ENCODE data around the gene LDLRAD4.

LDLRAD4 gene

DNA sequence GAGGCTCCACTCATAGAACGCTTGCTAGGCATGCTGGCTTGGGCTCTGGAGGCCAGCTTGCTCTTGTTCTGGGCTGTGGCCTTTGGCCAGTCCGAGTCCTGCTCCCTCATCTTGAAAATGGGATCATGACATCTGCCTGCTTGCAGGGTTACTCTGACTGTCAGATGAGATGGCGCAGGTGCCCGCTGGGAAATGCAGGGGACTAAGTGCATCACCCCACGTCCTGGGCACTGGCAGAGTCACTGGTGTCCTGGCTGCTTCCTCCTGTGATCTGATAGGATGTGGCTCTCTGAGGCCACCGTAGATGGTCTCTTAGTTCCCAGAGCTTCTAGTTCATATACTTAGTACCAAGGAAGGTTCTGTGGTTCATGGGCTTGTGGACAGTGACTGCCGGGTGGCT is 18.5 kb downstream of the LDLRAD4 start:
- Histone ChIP-seq H2AFZ (no peak overlapping the region), H3K9me3 (ENCODE audit: control insufficient read depth, low read length) (no peaks in the 10 kb centered on the region), H3K27me3 (ENCODE audit: control insufficient read depth, insufficient read depth, low read length) (no peaks in the 10 kb centered on the region), H3K79me2 (peaks cover 21% of the 10 kb centered on the region), H3K4me3 (ENCODE audit: low read depth, low read length) (no peak overlapping the region), H3K9ac (no peak overlapping the region), H3K4me1 (no peaks in the 10 kb centered on the region), H3K27ac (no peak overlapping the region), H3K4me2 (ENCODE audit: low read length) (no peak overlapping the region), H3K36me3 (ENCODE audit: control insufficient read depth, insufficient read depth, low read length) (no peaks in the 10 kb centered on the region)
- no peak for TF ChIP-seq CTCF (IDR thresholded peaks at IDR 0.05)

DNA sequence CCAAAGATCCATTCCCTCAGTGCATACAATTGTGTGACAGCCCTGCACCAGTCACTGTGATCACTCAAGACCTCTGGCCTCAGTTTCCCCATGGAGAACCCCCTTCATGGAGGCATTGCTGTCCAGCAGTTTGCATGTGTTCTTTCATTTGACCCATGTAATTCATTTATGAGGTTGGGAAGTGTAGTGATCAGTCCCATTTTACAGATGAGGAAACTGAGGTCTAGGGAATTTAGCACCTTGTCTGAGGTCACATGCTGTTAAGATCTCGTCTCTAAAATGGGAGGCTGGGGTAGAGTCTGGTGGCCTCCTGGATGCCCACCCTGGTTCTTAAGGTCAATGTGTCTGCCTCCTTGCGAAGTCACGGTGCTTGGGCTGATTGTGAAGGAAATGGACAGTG is 19.1 kb downstream of the LDLRAD4 start:
- Histone ChIP-seq H3K4me3 (ENCODE audit: low read depth, low read length) (no peak overlapping the region), H2AFZ (no peak overlapping the region), H3K27ac (no peak overlapping the region), H3K4me1 (no peaks in the 10 kb centered on the region), H3K79me2 (peaks cover 17% of the 10 kb centered on the region), H3K9ac (no peak overlapping the region), H3K36me3 (ENCODE audit: control insufficient read depth, insufficient read depth, low read length) (no peaks in the 10 kb centered on the region), H3K27me3 (ENCODE audit: control insufficient read depth, insufficient read depth, low read length) (no peaks in the 10 kb centered on the region), H3K4me2 (ENCODE audit: low read length) (no peak overlapping the region), H3K9me3 (ENCODE audit: control insufficient read depth, low read length) (no peaks in the 10 kb centered on the region)
- TF ChIP-seq CTCF (IDR thresholded peaks at IDR 0.05): no peak

DNA sequence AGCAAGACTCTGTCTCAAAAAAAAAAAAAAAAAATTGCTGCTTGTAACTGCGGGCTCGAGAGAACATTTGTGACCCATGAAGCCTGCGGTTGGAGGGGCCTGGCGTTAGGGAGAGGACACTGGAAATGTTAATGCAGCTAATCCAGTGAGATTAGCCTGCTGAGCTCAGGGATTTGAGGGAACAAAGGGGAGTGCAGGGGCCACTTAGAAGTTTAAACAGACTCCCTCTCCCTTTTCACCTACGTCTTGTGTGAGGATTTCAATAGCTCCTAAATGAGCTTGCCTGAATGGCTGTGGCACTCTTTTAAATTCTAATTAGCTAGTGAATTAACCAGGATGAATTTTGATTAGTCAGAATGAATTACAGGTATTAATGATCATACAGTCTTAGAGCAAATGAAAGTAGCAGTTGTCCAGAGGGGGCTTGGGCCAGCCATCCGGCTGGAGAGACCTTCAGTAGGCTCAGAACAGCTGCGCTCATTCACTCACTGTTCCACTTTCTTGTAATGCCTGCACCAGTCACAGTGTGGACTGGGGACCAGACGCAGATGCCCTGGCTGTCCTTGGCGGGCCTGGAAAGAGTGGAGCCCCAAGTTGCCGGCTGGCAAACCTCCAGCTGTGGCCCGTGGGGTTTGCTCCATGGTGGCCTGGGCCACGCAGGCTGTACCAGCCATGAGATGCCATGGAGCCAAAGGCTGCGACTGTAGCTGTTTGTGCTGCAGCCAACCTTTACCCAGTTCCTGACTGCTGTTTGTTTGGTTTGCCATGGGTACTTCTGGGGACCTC is 20.8 kb downstream of the LDLRAD4 start:
- peaks cover 13% of the 10 kb centered on the region for H3K79me2 ChIP-seq
- no peaks in the 10 kb centered on the region for H3K27me3 ChIP-seq (ENCODE audit: control insufficient read depth, insufficient read depth, low read length)
- no peak for TF ChIP-seq CTCF (IDR thresholded peaks at IDR 0.05)
- no peak overlapping the region for H3K4me3 ChIP-seq (ENCODE audit: low read depth, low read length)
- H3K9ac ChIP-seq: no peak overlapping the region
- no peaks in the 10 kb centered on the region for H3K9me3 ChIP-seq (ENCODE audit: control insufficient read depth, low read length)
- no peak overlapping the region for H2AFZ ChIP-seq
- H3K36me3 ChIP-seq (ENCODE audit: control insufficient read depth, insufficient read depth, low read length): no peaks in the 10 kb centered on the region
- H3K27ac ChIP-seq: no peak overlapping the region
- H3K4me2 ChIP-seq (ENCODE audit: low read length): no peak overlapping the region
- H3K4me1 ChIP-seq: no peaks in the 10 kb centered on the region

GRCh38 chr18:13240060-13240725 is 21.6 kb downstream of the LDLRAD4 start:
- H3K4me1 ChIP-seq: no peaks in the 10 kb centered on the region
- no peak for TF ChIP-seq CTCF (IDR thresholded peaks at IDR 0.05)
- H3K9ac ChIP-seq: no peak overlapping the region
- H2AFZ ChIP-seq: no peak overlapping the region
- H3K79me2 ChIP-seq: peaks cover 14% of the 10 kb centered on the region
- H3K9me3 ChIP-seq (ENCODE audit: control insufficient read depth, low read length): no peaks in the 10 kb centered on the region
- no peaks in the 10 kb centered on the region for H3K27me3 ChIP-seq (ENCODE audit: control insufficient read depth, insufficient read depth, low read length)
- no peaks in the 10 kb centered on the region for H3K36me3 ChIP-seq (ENCODE audit: control insufficient read depth, insufficient read depth, low read length)
- H3K4me3 ChIP-seq (ENCODE audit: low read depth, low read length): no peak overlapping the region
- H3K4me2 ChIP-seq (ENCODE audit: low read length): no peak overlapping the region
- H3K27ac ChIP-seq: no peak overlapping the region
